ENCODE measurements around the gene CHD6.
A peak's percentile ranks its signal among the peaks of the same experiment; 100 is the strongest.

The CHD6 gene

GRCh38 chr20:41621421-41621820 lies 3.2 kb upstream of the CHD6 start:
- no peak for DNase-seq (ENCODE audit: low spot score)

GRCh38 chr20:41619360-41620100 lies 1.4 kb upstream of the CHD6 start:
- no peak for DNase-seq (ENCODE audit: low spot score)

DNA sequence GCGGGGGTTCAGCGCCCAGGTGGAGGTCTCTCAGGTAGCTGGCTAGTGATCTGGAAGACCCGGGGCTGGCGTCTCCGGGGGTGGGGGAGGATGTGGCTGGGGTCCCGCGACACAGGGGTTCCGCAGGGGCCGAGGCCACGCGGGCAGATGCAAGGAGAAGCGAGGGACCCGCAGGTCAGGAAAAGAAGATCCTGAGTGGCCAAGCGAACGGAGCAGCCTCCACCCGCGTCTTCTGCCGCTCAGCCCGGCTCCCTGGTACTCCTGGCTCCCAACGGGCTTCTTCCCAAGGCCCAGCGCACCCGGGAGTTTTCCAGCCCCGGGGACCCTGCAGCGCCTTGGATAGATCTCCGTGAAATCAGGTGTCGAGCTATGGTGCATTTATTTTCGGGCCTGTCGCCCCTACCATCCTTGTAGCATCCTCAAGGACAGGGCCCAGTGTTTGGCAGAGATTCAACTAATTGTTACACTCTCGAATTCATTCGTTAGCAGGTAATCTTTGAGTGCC lies 682 bp upstream of the CHD6 start:
- no peak for DNase-seq (ENCODE audit: low spot score)

DNA sequence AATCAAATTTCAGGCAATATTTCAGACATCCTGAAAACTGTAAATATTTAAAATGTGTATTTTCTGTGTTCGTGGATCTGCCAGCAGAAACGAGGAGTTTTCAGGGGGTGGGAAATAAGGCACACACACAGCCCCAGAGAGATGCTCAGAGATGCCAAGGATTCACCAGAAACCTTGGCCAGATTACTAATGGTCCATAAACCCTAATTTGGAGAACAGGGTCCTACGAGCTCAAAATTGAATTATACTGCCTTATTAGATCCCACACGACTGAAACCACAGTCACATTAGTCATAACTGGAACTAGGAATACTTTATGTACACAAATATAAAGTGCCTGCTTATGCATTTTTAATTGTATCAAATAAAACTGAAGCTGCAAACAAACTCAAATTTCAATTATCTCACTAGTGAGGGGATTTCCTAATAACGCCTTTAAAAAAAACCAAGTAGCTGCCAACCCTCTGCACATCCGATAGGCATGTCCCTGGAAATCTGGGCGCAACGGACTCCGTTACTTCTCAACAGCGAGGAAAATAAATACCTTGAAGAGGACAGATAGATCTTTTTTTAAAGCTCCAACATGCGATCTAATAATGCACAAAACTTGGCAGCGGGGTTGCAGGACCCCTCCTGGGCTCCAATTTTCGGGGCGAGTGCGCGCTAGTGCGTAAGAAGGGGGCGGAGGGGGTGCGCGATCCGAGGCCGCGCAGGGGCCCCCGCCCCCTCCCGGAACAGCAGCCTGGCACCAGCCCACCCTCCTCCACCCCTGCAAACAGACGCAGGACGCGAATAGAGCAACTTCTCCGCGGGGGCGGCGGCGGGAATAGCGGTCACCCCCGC lies 897 bp downstream of the CHD6 start:
- DNase-seq (ENCODE audit: low spot score) = peak; percentile 44

DNA sequence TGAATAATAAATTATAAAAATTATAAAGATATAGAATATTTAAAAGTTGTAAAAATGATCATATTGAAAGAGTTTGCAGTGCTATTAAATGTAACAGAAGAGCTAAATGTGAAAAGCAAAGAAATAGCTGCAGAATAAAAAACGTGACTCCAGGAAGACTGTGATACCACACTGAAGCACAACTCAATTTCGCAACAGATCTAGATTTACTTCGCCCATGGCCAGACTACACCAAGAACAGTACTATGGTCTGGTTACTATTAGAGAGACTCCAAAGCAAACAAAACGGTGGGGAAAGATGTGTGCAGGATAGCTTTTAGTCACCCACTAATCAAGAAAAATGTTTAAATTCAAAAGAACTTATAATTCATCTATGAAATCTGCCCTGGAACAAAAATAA lies 1.9 kb downstream of the CHD6 start:
- DNase-seq (ENCODE audit: low spot score) = no peak

GRCh38 chr20:41615676-41616075 lies 2.5 kb downstream of the CHD6 start:
- DNase-seq (ENCODE audit: low spot score) = no peak

DNA sequence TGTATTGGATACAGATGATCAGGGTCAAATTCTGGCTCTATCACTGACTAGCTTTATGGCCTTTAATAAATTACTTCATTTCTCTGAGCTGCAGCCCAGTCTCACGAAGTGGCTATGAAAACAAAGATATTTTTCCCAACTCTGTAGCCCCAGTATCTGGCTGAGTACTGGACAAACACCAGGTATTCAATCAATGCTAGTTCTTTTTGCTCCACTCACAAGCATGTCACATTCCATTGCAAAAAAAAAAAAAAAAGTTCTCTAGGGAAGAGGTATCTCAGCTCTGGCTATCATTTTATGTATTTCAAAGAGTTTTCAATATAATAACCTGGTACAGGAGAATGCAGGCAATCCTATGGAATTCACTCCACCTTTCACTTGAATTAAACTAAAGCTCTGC lies 3.1 kb downstream of the CHD6 start:
- no peak for DNase-seq (ENCODE audit: low spot score)

DNA sequence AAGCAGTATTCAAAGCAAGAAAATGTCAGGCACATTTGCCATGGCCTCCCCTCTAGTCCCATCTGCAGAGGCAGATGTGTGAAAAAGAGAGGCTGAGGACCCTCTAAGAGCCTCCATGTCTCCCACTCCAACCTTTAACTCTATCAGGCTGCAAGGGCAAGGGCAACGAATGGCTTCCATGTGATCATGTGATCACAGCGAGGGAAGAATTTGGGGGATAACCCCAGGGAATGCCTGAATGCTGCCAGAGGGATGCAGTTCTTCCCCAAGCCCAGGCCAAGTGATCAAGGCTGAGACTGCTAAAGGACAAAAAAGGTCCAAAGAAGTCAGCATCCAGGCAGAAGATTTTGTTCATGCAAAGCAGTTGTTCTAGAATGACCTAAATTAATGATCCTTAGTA lies 4.9 kb downstream of the CHD6 start:
- no peak for DNase-seq (ENCODE audit: low spot score)

DNA sequence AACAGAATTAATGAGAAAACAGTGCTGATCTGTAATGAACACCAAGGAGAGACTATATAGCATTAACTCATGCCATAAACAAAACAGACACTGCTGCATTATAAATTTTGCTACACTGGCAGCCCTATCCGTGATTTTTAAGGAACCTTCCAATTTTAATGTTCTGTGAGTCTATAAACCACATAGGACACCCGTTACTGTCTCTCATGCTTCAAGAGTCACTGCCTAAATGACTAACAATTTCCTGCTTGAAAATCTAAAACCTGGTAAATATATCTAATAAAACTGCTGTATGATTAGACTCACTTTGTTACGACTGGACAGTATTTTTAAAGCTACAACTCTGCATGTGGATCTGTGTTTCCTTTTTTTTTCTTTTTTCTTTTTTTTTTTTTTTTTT lies 8.7 kb downstream of the CHD6 start:
- DNase-seq (ENCODE audit: low spot score) = no peak

- DNase-seq (ENCODE audit: low spot score) = no peak
These were observed 9.6 kb downstream of the CHD6 start for GRCh38 chr20:41608606-41609005.

- DNase-seq (ENCODE audit: low spot score) = no peak
These were observed 10.4 kb downstream of the CHD6 start for GRCh38 chr20:41607791-41608190.

GRCh38 chr20:41604002-41604401 lies 14.2 kb downstream of the CHD6 start:
- DNase-seq (ENCODE audit: low spot score) = no peak

DNA sequence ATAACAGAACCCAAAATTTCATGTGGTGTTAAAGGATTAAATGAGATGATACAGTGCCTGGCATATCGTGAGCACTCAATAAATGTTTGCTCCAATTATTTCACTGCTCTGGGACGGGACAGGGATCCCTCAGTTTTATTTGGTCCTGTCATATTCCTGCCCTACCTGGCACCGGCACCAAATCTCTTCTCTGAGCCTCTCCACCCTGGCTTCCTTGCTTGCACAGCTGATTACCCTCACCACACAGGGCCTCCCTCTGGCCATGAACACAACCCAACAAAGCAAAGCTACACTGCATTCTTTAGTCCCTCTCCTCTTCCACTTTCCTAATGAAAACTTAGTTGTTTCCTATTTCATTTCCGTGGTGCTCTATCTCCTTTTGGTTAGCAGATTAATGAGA lies 16.4 kb downstream of the CHD6 start:
- no peak for DNase-seq (ENCODE audit: low spot score)

DNA sequence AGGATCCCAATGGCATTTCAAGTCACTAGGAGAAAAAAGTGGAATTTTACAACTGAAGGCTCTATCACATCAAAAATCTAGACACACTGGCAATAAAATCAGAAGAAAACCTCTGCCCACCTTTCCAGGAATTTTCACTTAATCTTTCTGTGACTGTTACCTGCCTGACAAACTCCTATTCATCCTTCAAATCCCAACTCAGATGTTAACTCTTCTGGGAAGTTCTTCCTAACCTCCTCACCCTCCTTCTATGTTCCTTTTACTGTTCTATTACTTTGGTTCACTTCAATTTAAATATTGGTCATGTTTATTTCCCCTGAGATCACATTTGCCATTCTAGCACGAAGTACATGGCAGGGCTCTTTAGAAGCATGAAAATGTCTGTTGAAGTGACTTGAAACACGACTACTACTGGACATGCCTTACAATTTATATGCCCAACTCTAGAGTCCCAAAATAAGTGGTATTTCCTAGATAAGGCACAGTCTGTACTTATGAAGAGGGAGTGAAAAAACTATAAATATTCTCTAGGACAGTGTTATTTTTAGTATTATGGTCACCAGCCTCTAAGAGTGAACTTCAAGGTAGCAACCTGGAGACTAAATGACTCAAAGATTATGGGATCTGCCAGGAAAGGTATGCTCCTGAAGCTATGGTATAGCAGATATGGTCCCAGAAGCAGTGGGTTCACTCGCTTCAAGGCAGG lies 17.1 kb downstream of the CHD6 start:
- no peak for DNase-seq (ENCODE audit: low spot score)

DNA sequence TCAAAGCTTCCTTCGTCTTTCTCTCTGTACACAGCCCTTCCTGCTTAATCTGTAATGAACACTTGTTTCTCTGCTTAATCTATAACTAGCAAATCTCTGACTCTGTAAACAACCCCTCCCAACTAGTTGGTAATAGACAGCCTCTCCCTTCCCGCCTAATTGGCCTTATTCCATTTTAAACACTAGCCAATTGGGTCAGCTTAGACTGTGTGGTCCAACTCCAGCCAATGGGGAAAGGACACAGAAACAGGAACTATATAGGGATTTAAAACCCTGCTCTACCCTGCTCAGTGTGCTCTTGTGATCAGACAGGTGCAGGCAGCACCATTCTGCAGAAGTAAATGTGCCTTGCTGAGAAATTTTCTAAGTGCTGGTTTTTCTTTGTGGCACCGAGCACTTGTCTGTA lies 18.5 kb downstream of the CHD6 start:
- no peak for DNase-seq (ENCODE audit: low spot score)

DNA sequence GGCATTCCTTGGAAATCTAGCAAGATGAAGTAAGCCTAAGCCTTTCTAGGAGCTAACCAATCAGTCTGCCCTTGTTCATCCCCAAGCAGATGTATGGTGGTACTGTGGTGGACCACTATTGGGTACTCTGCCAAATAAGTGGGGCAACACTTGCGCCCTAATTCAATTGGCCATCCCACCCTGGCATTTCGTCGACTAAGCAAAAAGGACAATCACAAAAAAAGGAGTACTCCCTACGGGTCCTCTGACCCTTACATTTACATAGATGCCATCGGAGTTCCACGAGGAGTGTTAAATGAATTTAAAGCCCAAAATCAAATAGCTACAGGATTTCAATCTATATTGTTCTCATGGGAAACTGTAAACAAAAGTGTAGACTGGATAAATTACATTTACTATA lies 19.5 kb downstream of the CHD6 start:
- DNase-seq (ENCODE audit: low spot score) = no peak

DNA sequence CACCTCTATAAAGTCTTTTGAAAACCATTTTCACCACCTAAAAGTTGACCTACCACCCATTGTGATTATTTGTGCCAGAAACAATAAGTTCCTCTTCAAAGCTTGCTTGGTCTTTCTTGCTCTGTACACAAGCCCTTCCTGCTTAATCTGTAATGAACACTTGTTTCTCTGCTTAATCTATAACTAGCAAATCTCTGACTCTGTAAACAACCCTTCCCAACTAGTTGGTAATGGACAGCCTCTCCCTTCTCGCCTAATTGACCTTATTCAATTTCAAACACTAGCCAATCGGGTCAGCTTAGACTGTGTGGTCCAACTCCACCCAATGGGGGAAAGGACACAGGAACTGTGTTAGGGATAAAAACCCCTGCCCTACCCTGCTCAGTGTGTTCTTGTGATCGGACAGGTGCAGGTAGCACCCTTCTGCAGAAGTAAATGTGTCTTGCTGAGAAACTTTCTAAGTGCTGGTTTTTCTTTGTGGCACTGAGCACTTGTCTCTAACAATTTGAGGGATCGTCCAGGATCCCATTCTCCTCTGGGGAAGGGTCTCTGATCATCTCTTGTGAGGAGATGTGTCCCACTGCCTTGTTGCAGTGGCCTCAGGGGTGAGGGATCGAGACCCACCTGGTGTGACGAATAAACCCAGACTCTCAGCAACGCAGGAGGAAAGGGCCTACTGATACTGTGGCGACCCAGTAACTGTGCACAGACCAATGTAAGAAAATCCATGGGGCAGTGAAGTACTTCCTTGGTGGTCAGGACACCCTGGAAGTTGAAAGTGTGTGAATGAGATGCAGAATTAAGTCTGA lies 23.5 kb downstream of the CHD6 start:
- no peak for DNase-seq (ENCODE audit: low spot score)

DNA sequence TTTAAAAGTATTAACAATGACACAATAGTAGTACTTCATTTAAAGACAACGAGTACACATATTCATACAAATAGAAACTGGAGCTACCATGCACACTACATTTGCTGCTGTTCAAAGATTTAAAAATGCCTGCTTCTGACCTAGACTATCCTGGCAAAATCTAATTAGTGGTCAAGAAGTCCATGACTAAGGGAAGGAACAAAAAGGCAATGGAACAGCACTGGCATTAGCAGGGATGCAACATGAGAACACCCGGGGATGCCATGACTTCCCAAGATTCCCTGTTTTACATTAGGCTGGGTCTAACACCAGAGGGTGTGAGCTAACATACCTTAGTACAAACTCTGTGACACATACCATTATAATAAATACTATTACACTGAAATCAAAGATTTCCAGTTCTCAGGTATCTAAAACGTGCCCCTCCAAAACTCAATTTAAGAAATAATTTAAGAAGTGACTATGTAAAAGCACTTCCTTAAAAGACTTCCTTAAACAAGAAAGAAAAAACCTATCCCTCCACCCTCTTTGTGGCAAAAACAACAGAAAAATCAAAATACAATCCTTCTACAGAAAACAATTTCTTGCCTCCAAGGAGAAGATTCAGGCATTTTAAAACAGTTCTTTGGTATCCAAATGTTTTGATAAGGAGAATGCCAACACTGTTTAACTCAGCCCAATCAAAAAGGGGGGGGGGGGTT lies 25.5 kb downstream of the CHD6 start:
- DNase-seq (ENCODE audit: low spot score) = no peak

- DNase-seq (ENCODE audit: low spot score) = peak; percentile 21
These were observed 30.2 kb downstream of the CHD6 start for GRCh38 chr20:41587956-41588355.

- no peak for DNase-seq (ENCODE audit: low spot score)
These were observed 30.7 kb downstream of the CHD6 start for GRCh38 chr20:41587523-41587922.

- DNase-seq (ENCODE audit: low spot score) = no peak
These were observed 31.4 kb downstream of the CHD6 start for GRCh38 chr20:41586772-41587171.

Data from hepatic stellate cell (primary cell).